Spinal cord (tissue), 10 donors: ENCODE results near the gene SDC1. TPM values are rescaled to one million over a fixed set of nuclear protein-coding genes. Genes with fewer than 3 reads are reported as not detected.
"Not testable (repeated sequence)": the region's sequence is repeated elsewhere in the genome, so short reads cannot be mapped to it uniquely, and the experiment has no call there.

Experiments used
- DNase-seq, 6 donors: peaks; one replicate each; pipeline versions ENCODE4 v3.0.0 to v3.0.0-alpha.2; 2013 to 2015; ENCODE audit warnings: low spot score in 6 of 6, low read depth in 4 of 6
- H3K27ac ChIP-seq: one replicate; pipeline ENCODE4 v1.5.1; 2013; ENCODE audit warnings: low read depth, low read length, control low read depth
- H3K27me3 ChIP-seq: one replicate; pipeline ENCODE4 v1.6.1; 2013; ENCODE audit warnings: low read length; ENCODE audit not compliant: control insufficient read depth, insufficient read depth
- H3K36me3 ChIP-seq: one replicate; pipeline ENCODE4 v1.6.1; 2013; ENCODE audit warnings: low read length; ENCODE audit not compliant: control insufficient read depth, insufficient read depth
- H3K4me1 ChIP-seq: one replicate; pipeline ENCODE4 v1.6.1; 2013; ENCODE audit warnings: low read length; ENCODE audit not compliant: control insufficient read depth, insufficient read depth
- H3K4me3 ChIP-seq: one replicate; pipeline ENCODE4 v1.5.1; 2013; ENCODE audit warnings: low read depth, low read length, control low read depth
- H3K9me3 ChIP-seq: one replicate; pipeline ENCODE4 v1.6.1; 2013; ENCODE audit warnings: low read length; ENCODE audit not compliant: control insufficient read depth, insufficient read depth
- WGBS: methylation state at CpG from one replicate; pipeline ENCODE4 v1.1.5; 2013; ENCODE audit warnings: missing lambda C conversion rate; ENCODE audit not compliant: insufficient coverage; 5-methylcytosine and 5-hydroxymethylcytosine counted together
- polyA plus RNA-seq, 2 donors: library from polyadenylated mRNA; unstranded; fragments of 120-200 nt; gene quantifications; one replicate each; pipeline ENCODE4 v1.2.1, GENCODE V29; 2013; ENCODE audit not compliant: insufficient read length in 2 of 2
- total RNA-seq, 2 donors: library from RNA; depleted of rRNA in 1 of 2; stranded (reverse); fragments of 120-200 nt in 1 of 2; fragments of >200 nt in 1 of 2; gene quantifications; one replicate each; pipeline versions ENCODE4 v1.2.3 to v1.2.4, GENCODE V29; 2013 to 2014
- donor health status: healthy.

The SDC1 gene
- total and polyA plus RNA-seq, 4 donors = 4.7 to 21.0 (median 9.3) TPM

GRCh38 chr2:20243637-20244036, 18.7 kb upstream of the SDC1 start:
- not testable (repeated sequence) for H3K4me3 ChIP-seq, H3K9me3 ChIP-seq, H3K27me3 ChIP-seq, H3K27ac ChIP-seq, H3K4me1 ChIP-seq, H3K36me3 ChIP-seq, DNase-seq
- WGBS = 92% methylated on average over 2 of the region's 5 CpGs

- 74% methylated on average over 8 of the region's 9 CpGs for WGBS
Measured at GRCh38 chr2:20242727-20243377, 17.9 kb upstream of the SDC1 start.

GRCh38 chr2:20241973-20242726, 17.2 kb upstream of the SDC1 start:
- WGBS = 61% methylated on average over 27 of the region's 43 CpGs
- no peak overlapping the region for H3K4me3 ChIP-seq
- H3K27ac ChIP-seq = no peak overlapping the region
- DNase-seq = no peak
- no peaks in the 10 kb centered on the region for H3K9me3 ChIP-seq
- H3K27me3 ChIP-seq = no peaks in the 10 kb centered on the region
- H3K36me3 ChIP-seq = peaks cover 3% of the 10 kb centered on the region
- peaks cover 4% of the 10 kb centered on the region for H3K4me1 ChIP-seq

More at GRCh38 chr2:20242727-20243377, 17.9 kb upstream of the SDC1 start:
- Histone ChIP-seq H3K27ac (no peak overlapping the region), H3K4me1 (peaks cover 4% of the 10 kb centered on the region), H3K36me3 (peaks cover 7% of the 10 kb centered on the region), H3K4me3 (no peak overlapping the region), H3K9me3 (no peaks in the 10 kb centered on the region), H3K27me3 (no peaks in the 10 kb centered on the region)
- no peak for DNase-seq

DNA sequence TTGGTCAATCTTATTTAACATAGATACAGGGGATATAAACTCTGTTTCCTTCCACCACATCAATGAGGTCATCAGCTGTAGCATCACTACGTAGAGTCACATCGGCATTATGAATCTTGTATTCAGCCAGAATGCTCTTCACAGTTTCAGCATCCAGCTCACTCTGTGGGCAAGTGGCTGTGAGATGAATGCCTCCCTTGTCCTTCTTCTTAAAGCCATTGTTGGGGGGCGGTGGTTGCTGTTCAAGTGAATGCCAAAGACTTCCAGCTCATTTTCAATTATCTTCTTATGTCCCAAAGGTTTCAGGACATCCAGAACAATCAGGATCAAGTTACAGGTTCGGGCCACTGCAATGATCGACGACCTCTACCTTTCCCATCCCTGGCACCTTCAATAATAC, 15.4 kb upstream of the SDC1 start:
- 61% methylated on average over 4 of the region's 6 CpGs for WGBS
- H3K9me3 ChIP-seq, H3K4me3 ChIP-seq, H3K27ac ChIP-seq, H3K27me3 ChIP-seq, H3K36me3 ChIP-seq, H3K4me1 ChIP-seq: not testable (repeated sequence)
- DNase-seq = peak in 1 of 6 donors; percentile 39

GRCh38 chr2:20236496-20236895, 11.6 kb upstream of the SDC1 start:
- no peaks in the 10 kb centered on the region for H3K27me3 ChIP-seq
- no peaks in the 10 kb centered on the region for H3K4me1 ChIP-seq
- DNase-seq = no peak
- no peaks in the 10 kb centered on the region for H3K36me3 ChIP-seq
- H3K9me3 ChIP-seq = no peaks in the 10 kb centered on the region
- no peak overlapping the region for H3K4me3 ChIP-seq
- 70% methylated on average over 3 of the region's 5 CpGs for WGBS
- H3K27ac ChIP-seq = no peak overlapping the region

- Histone ChIP-seq H3K36me3 (no peaks in the 10 kb centered on the region), H3K9me3 (no peaks in the 10 kb centered on the region), H3K4me3 (no peak overlapping the region), H3K4me1 (no peaks in the 10 kb centered on the region), H3K27ac (no peak overlapping the region), H3K27me3 (no peaks in the 10 kb centered on the region)
- no peak for DNase-seq
- 85% methylated on average over 9 of the region's 10 CpGs for WGBS
Measured at GRCh38 chr2:20235655-20236305, 10.8 kb upstream of the SDC1 start.

- H3K9me3 ChIP-seq, H3K4me1 ChIP-seq, H3K27me3 ChIP-seq, H3K36me3 ChIP-seq, DNase-seq, H3K4me3 ChIP-seq, H3K27ac ChIP-seq: not testable (repeated sequence)
- WGBS = no CpG with 5 or more reads among the region's 2 CpGs
Measured at GRCh38 chr2:20234597-20234996, 9.7 kb upstream of the SDC1 start.

DNA sequence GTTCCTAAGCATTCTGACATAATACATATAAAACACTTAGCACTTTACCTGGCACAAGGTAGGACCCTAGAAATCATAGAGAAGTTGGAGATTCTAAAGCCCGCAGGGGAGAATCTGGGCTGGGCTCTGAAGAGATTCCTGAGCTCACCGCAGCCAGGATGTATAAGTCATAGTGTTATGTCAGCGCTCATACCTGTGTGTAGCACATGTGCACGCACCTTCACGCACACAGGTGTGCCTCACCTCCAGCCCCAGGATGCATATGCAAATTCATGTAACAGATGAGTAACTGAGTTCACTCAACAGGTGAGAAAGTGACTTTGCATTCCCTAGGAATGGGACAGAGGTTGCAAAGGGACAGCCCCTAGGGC, 7.9 kb upstream of the SDC1 start:
- H3K27me3 ChIP-seq = no peaks in the 10 kb centered on the region
- DNase-seq = no peak
- H3K27ac ChIP-seq = no peak overlapping the region
- no peaks in the 10 kb centered on the region for H3K9me3 ChIP-seq
- WGBS = 100% methylated on average over 3 of the region's 5 CpGs
- no peaks in the 10 kb centered on the region for H3K4me1 ChIP-seq
- no peak overlapping the region for H3K4me3 ChIP-seq
- no peaks in the 10 kb centered on the region for H3K36me3 ChIP-seq

DNA sequence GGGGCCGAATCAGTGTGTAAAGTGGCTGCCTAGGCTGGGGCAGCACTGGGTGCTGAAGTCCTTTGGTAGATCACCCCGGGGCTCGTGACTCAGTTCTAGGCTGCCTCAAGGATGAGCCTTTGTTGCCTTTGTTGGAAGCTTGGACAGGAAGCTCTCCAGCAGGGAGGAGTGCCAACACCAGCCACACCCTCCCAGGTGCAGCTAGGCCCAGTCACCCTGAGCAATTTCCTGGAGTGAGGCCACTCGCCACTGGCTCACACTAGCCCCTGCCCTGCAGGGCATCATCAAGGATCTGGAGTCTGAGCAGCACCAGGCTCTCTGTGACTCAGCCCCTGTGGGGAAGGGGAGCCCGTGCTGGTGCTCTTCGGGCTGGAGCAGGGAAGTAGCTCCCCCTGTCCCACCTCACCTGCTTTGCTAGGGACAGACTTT, 6.7 kb upstream of the SDC1 start:
- Histone ChIP-seq H3K36me3 (no peaks in the 10 kb centered on the region), H3K9me3 (no peaks in the 10 kb centered on the region), H3K4me1 (no peaks in the 10 kb centered on the region), H3K27me3 (peaks cover 2% of the 10 kb centered on the region), H3K27ac (no peak overlapping the region), H3K4me3 (no peak overlapping the region)
- WGBS = 93% methylated on average over 2 of the region's 6 CpGs
- no peak for DNase-seq
